PC-9 (cell line): ENCODE data around the gene ERBB4.

Source experiments
- EZH2 ChIP-seq: fragments of 200-600 bp; sonication (generic); IDR thresholded peaks from 2 replicates; pipeline ENCODE4 v1.8.0; 2017; ENCODE audit warnings: antibody characterized with exemption, low read depth
- TF ChIP-seq, protein P1 (sequence below): fragments of 200-600 bp; sonication (generic); conservative IDR thresholded peaks from 2 replicates; pipeline ENCODE4 v1.6.1; 2017; ENCODE audit warnings: mixed run types, antibody characterized with exemption, mild to moderate bottlenecking, moderate library complexity

DNA sequence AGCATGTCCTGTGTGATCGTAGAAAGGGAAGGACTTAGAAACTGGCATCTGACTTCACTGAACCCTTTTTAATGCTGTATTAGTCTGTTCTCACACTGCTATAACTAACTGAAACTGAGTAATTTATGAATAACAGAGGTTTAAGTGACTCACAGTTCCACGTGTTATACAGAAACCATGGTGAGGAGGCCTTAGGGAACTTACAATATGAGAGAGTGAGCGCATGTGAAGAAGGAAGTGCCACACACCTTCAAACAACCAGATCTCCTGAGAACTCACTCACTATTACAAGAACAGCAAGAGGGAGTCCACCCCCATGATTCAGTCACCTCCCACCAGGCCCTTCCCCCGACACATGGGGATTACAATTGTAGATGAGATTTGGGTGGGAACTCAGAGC is 1170.9 kb downstream of the ERBB4 start:
- TF ChIP-seq, protein P1, sequence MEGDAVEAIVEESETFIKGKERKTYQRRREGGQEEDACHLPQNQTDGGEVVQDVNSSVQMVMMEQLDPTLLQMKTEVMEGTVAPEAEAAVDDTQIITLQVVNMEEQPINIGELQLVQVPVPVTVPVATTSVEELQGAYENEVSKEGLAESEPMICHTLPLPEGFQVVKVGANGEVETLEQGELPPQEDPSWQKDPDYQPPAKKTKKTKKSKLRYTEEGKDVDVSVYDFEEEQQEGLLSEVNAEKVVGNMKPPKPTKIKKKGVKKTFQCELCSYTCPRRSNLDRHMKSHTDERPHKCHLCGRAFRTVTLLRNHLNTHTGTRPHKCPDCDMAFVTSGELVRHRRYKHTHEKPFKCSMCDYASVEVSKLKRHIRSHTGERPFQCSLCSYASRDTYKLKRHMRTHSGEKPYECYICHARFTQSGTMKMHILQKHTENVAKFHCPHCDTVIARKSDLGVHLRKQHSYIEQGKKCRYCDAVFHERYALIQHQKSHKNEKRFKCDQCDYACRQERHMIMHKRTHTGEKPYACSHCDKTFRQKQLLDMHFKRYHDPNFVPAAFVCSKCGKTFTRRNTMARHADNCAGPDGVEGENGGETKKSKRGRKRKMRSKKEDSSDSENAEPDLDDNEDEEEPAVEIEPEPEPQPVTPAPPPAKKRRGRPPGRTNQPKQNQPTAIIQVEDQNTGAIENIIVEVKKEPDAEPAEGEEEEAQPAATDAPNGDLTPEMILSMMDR, result no peak
- no peak for TF ChIP-seq EZH2
